ENCODE results near the gene ACTL10. TPM values are rescaled to one million over a fixed set of nuclear protein-coding genes. Genes with fewer than 3 reads are reported as not detected.

The ACTL10 gene
- total RNA-seq, 4 donors from 2014 or later, result 0.51 to 0.75 (median 0.66) TPM; not detected in 1

DNA sequence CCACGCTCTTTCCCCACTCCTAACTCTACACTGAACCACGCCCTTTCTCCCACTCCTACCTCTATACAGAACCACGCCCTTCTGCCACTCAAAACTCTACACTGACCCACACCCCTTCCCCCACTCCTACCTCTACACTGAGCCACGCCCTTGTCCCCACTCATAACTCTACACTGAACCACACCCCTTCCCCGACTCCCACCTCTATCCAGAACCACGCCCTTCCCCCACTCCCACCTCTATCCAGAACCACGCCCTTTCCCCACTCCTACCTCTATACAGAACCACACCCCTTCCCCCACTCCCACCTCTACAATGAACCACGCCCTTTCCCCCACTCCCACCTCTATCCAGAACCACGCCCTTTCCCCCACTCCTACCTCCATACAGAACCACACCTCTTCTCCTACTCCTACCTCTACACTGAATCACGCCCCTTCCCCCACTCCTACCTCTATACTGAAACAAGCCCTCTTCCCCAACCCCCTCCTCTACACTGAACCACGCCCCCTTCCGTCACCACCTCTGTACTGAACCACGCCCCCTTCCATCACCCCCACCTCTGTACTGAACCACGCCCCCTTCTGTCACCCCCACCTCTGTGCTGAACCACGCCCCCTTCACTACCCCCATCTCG lies 43.3 kb downstream of the ACTL10 start:
- TF ChIP-seq, protein P1, sequence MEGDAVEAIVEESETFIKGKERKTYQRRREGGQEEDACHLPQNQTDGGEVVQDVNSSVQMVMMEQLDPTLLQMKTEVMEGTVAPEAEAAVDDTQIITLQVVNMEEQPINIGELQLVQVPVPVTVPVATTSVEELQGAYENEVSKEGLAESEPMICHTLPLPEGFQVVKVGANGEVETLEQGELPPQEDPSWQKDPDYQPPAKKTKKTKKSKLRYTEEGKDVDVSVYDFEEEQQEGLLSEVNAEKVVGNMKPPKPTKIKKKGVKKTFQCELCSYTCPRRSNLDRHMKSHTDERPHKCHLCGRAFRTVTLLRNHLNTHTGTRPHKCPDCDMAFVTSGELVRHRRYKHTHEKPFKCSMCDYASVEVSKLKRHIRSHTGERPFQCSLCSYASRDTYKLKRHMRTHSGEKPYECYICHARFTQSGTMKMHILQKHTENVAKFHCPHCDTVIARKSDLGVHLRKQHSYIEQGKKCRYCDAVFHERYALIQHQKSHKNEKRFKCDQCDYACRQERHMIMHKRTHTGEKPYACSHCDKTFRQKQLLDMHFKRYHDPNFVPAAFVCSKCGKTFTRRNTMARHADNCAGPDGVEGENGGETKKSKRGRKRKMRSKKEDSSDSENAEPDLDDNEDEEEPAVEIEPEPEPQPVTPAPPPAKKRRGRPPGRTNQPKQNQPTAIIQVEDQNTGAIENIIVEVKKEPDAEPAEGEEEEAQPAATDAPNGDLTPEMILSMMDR (IDR thresholded peaks at IDR 0.05; ENCODE audit: low read depth), result no peak

- TF ChIP-seq, protein P1 (IDR thresholded peaks at IDR 0.05; ENCODE audit: low read depth), result no peak
Observed at GRCh38 chr20:33710681-33711445, 44.1 kb downstream of the ACTL10 start.

DNA sequence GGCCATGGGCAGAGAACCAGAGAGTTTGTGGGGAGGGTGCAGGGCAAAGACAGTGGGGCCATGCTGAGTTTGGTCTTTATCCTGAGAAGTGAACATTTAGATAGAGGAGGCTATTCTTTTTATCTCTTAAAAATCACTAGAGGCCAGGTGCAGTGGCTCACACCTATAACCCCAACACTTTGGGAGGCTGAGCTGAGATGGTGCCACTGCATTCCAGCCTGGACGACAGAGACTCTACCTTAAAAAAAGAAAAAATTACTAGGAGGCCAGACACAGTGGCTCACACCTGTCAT lies 44.6 kb downstream of the ACTL10 start:
- TF ChIP-seq, protein P1 (IDR thresholded peaks at IDR 0.05; ENCODE audit: low read depth), result no peak

GRCh38 chr20:33713865-33714367 lies 47.2 kb downstream of the ACTL10 start:
- TF ChIP-seq, protein P1 (IDR thresholded peaks at IDR 0.05; ENCODE audit: low read depth), result no peak

DNA sequence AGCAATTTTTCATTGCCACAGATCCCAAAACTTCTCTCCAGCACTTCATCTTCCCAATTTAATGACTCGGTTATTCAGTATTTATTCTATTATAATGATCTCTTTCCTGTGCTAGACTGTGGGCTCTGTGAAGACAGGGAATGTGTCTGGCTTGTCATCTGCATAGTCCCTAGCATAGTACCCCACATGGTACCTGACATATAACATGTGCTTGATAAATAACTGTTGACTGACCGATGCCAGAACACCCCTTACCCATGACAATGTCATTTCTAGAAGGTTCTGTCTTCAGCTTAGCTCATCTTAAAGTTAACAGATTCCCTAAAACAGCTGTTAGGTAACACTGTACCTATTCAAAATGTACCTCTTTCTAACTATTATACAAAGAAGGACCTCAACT lies 49.8 kb downstream of the ACTL10 start:
- TF ChIP-seq, protein P1 (IDR thresholded peaks at IDR 0.05; ENCODE audit: low read depth), result no peak

Other genes with a start within 250 kb of the ACTL10 start
- gene SNTA1, start 223.2 kb upstream of the ACTL10 start, total RNA-seq, result 100 to 1,000 TPM in 1 of 4 donors, 10 to 100 TPM in 3; 28.6 to 144 (median 56.5) TPM
- 10 to 100 TPM in 2 of 4 donors, 1 to 10 TPM in 2; 8.5 to 13.4 (median 10.0) TPM for gene CBFA2T2, start 176.8 kb upstream of the ACTL10 start, total RNA-seq
- not detected for gene C20orf144, start 4.6 kb upstream of the ACTL10 start, total RNA-seq
- gene NECAB3, start 7.5 kb downstream of the ACTL10 start, total RNA-seq, result 10 to 100 TPM; 18.1 to 38.6 (median 28.2) TPM
- 1 to 10 TPM; 1.3 to 1.9 (median 1.7) TPM for gene E2F1, start 19.4 kb downstream of the ACTL10 start, total RNA-seq
- gene PXMP4, start 53.4 kb downstream of the ACTL10 start, total RNA-seq, result 1 to 10 TPM; 2.0 to 7.0 (median 4.3) TPM
- gene ZNF341, start 65.1 kb downstream of the ACTL10 start, total RNA-seq, result 1 to 10 TPM in 3 of 4 donors, under 1 TPM in 1; 0.65 to 2.8 (median 1.1) TPM
- gene CHMP4B, start 144.4 kb downstream of the ACTL10 start, total RNA-seq, result 10 to 100 TPM; 68.0 to 79.5 (median 69.5) TPM